Kidney (tissue), 14 donors: ENCODE data around the gene MED13L. TPM values are rescaled to one million over a fixed set of nuclear protein-coding genes. Genes with fewer than 3 reads are reported as not detected.

Experiments
- DNase-seq, 5 donors: peaks; one replicate each; pipeline ENCODE4 v3.0.0-alpha.2; 2013 to 2020
- FAIRE-seq: peaks from 2 replicates; lab custom pipeline; 2012; peaks lifted over from hg19 to GRCh38; lab: Jason Lieb, UNC
- H3K27ac ChIP-seq, 2 donors: one replicate each; pipeline ENCODE4 v1.7.0; 2013; ENCODE audit warnings: low read depth in 2 of 2, low read length in 2 of 2, inconsistent platforms in 1 of 2
- H3K27me3 ChIP-seq: one replicate; pipeline ENCODE4 v1.7.1; 2013; ENCODE audit warnings: low read length, inconsistent platforms; ENCODE audit not compliant: control insufficient read depth, insufficient read depth
- H3K36me3 ChIP-seq, 3 donors: one replicate each; pipeline versions ENCODE4 v1.7.0 to v1.7.1; 2013; ENCODE audit warnings: low read length in 3 of 3, control low read depth in 1 of 3, inconsistent platforms in 1 of 3; ENCODE audit not compliant: insufficient read depth in 3 of 3, control insufficient read depth in 2 of 3
- H3K4me1 ChIP-seq, 3 donors: one replicate each; pipeline versions ENCODE4 v1.7.0 to v1.7.1; 2013; ENCODE audit warnings: low read length in 3 of 3, inconsistent platforms in 1 of 3, low read depth in 1 of 3; ENCODE audit not compliant: control insufficient read depth in 2 of 3, insufficient read depth in 2 of 3
- H3K4me3 ChIP-seq, 3 donors: one replicate each; pipeline versions ENCODE4 v1.7.0 to v1.8.1; 2013; ENCODE audit warnings: low read length in 3 of 3, control low read depth in 1 of 3, inconsistent platforms in 1 of 3
- H3K9ac ChIP-seq, 3 donors: one replicate each; pipeline versions ENCODE4 v1.7.0 to v1.7.1; 2013; ENCODE audit warnings: low read length in 3 of 3, control low read depth in 1 of 3, inconsistent platforms in 1 of 3
- H3K9me3 ChIP-seq, 3 donors: one replicate each; pipeline versions ENCODE4 v1.7.0 to v1.7.1; 2013; ENCODE audit warnings: low read length in 3 of 3, control low read depth in 1 of 3, inconsistent platforms in 1 of 3; ENCODE audit not compliant: control insufficient read depth in 2 of 3, insufficient read depth in 1 of 3
- CTCF ChIP-seq: IDR thresholded peaks from 3 replicates; pipeline ENCODE4 v1.5.1; 2012; ENCODE audit warnings: mild to moderate bottlenecking, moderate library complexity, borderline replicate concordance; ENCODE audit not compliant: insufficient read depth; ENCODE audit errors: extremely low read depth
- intact Hi-C: fragments of 100-400 bp; cut with DNase I; formaldehyde crosslinking; loops from one replicate; pipeline ENCODE4 v1.11.1; 2022
- polyA plus RNA-seq: library from polyadenylated mRNA; stranded (reverse); fragments of 350-450 nt; fragmentation: Illumina TruSeq; extraction: RNeasy Lipid Tissue Mini Kit (QIAGEN cat#74804); gene quantifications from one replicate; pipeline ENCODE4 v1.2.3, GENCODE V29; 2014; ENCODE audit warnings: low read depth, low replicate concordance; ENCODE audit not compliant: insufficient read depth
- total RNA-seq: library from RNA; stranded (reverse); fragmentation: NEBNext Ultra II Directional; extraction: Animal tissue kit (Norgen Biotek cat#: 25700); gene quantifications from one replicate; pipeline ENCODE4 v1.2.1, GENCODE V29; 2021
- donor health status: control.
- donor health status: control.
- donor health status: control.
- donor health status: control.
- donor health status: control.
- donor health status: DM: yes; HTN: yes; CAD: no.
- donor health status: Normal renal cell carcinoma (clear cell type).

Gene MED13L
- total and polyA plus RNA-seq, 2 donors from 2014 or later, result 7.1 to 153 TPM

- no peak for TF ChIP-seq CTCF
- no peak overlapping the region for H3K27ac ChIP-seq
- intact Hi-C loops, result no loop called here
- H3K27me3 ChIP-seq, result no peaks in the 10 kb centered on the region
- H3K9ac ChIP-seq, result peak overlapping the region in 1 of 3 donors; percentile 41
- no peak for FAIRE-seq
- no peaks in the 10 kb centered on the region for H3K9me3 ChIP-seq
- peaks cover 0 to 9% (median 6%) of the 10 kb centered on the region in 3 donors for H3K4me1 ChIP-seq
- no peaks in the 10 kb centered on the region for H3K36me3 ChIP-seq
- DNase-seq, result peak in 3 of 5 donors; percentile 25 to 58 (median 32)
- H3K4me3 ChIP-seq, result peak overlapping the region in 2 of 3 donors; percentile 30 to 51
Measured at GRCh38 chr12:116318576-116319232, 41.2 kb upstream of the MED13L start.

GRCh38 chr12:116317986-116318575, 40.6 kb upstream of the MED13L start:
- TF ChIP-seq CTCF, result no peak
- intact Hi-C loops, result no loop called here
- no peak overlapping the region for H3K27ac ChIP-seq
- FAIRE-seq (no peak), DNase-seq (no peak)
- H3K4me3 ChIP-seq, result peak overlapping the region in 2 of 3 donors; percentile 30 to 51
- peak overlapping the region in 1 of 3 donors; percentile 41 for H3K9ac ChIP-seq
- H3K9me3 ChIP-seq, result no peaks in the 10 kb centered on the region
- no peaks in the 10 kb centered on the region for H3K36me3 ChIP-seq
- H3K4me1 ChIP-seq, result peaks cover 0 to 9% (median 6%) of the 10 kb centered on the region in 3 donors
- H3K27me3 ChIP-seq, result no peaks in the 10 kb centered on the region

- peaks cover 0 to 9% (median 6%) of the 10 kb centered on the region in 3 donors for H3K4me1 ChIP-seq
- intact Hi-C loops, result no loop called here
- H3K4me3 ChIP-seq, result no peak overlapping the region
- no peak overlapping the region for H3K9ac ChIP-seq
- no peaks in the 10 kb centered on the region for H3K27me3 ChIP-seq
- FAIRE-seq (no peak), DNase-seq (no peak)
- no peak for TF ChIP-seq CTCF
- no peak overlapping the region for H3K27ac ChIP-seq
- no peaks in the 10 kb centered on the region for H3K9me3 ChIP-seq
- H3K36me3 ChIP-seq, result no peaks in the 10 kb centered on the region
Measured at GRCh38 chr12:116317139-116317538, 39.6 kb upstream of the MED13L start.
